GM12865 (cell line): ENCODE data around the gene TCERG1L.

Experiments
- DNase-seq: peaks from one replicate; pipeline ENCODE4 v3.0.0; 2010; ENCODE audit warnings: low read depth
- H3K4me3 ChIP-seq: 2 replicates; pipeline ENCODE4 v1.5.1; 2011; ENCODE audit warnings: mild to moderate bottlenecking, low read depth, low read length, control low read depth
- TF ChIP-seq, protein P1 (sequence below): IDR thresholded peaks from 2 replicates; pipeline ENCODE4 v1.5.1; 2011; ENCODE audit warnings: low read length, control low read depth, low read depth, inconsistent platforms; ENCODE audit not compliant: insufficient read depth; ENCODE audit errors: missing control alignments

TCERG1L gene

DNA sequence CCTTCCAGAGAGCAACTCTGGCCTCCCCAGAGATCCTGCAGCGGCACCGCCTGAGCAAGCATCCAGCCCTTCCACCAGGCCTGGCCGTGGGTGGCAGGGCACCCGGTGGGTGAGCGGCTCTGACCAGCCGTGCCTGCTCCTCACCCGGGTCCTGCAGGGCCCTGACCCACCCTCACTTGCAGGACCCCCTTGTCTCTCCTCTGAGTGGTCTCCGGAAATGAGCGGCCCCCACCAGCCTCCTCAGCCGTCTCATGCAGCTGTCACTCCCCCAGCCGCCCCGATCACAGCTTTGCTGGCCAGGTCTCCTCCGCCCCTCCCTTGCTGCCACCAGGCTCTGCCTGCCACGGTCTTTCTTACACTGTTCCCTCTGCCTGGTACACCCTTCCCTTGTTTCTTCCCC, 218.2 kb downstream of the TCERG1L start:
- H3K4me3 ChIP-seq, result no peak overlapping the region
- TF ChIP-seq, protein P1, sequence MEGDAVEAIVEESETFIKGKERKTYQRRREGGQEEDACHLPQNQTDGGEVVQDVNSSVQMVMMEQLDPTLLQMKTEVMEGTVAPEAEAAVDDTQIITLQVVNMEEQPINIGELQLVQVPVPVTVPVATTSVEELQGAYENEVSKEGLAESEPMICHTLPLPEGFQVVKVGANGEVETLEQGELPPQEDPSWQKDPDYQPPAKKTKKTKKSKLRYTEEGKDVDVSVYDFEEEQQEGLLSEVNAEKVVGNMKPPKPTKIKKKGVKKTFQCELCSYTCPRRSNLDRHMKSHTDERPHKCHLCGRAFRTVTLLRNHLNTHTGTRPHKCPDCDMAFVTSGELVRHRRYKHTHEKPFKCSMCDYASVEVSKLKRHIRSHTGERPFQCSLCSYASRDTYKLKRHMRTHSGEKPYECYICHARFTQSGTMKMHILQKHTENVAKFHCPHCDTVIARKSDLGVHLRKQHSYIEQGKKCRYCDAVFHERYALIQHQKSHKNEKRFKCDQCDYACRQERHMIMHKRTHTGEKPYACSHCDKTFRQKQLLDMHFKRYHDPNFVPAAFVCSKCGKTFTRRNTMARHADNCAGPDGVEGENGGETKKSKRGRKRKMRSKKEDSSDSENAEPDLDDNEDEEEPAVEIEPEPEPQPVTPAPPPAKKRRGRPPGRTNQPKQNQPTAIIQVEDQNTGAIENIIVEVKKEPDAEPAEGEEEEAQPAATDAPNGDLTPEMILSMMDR, result no peak

GRCh38 chr10:131092876-131093275, 218.6 kb downstream of the TCERG1L start:
- TF ChIP-seq, protein P1, result no peak
- H3K4me3 ChIP-seq, result no peak overlapping the region
- no peak for DNase-seq

More for the DNA sequence above, 218.2 kb downstream of the TCERG1L start:
- no peak for DNase-seq

DNA sequence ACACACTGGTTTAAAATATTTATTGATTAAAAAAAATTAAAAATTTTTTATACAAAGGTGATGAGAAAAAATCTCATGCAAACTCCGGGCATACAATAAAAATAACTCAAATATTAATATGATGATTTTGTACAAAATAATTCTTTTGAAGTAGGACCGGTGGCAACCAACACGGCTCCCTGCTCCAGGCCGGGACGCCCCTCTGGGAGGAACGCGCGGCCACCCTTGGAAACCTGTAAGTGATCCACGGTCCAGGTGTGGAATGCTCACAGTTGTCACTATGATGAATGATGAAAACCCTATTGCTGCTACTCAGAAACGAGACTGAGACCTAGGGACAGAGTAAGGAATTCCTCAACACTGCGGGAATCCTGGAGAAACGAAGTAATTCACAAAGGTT, 219.1 kb downstream of the TCERG1L start:
- H3K4me3 ChIP-seq, result no peak overlapping the region
- TF ChIP-seq, protein P1, result no peak
- DNase-seq, result no peak

DNA sequence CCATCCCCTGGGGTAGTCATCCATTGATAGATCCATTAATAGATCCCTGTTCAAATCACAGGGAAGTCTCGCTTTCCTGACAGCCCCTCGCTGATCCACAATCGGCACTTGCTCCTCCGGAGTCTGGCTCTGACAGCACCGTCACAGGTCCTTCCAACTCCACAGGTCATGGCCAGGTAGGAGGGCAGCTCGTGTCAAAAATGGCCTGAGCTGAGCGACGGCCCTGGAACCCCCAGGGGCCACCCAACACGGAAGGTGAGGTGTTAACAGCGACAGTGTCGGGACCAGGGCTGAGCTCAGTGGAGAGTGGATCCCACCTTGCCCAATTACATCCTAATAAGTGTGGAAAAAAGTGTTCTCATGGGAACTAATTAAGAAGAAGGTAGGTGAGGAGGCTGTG, 219.8 kb downstream of the TCERG1L start:
- TF ChIP-seq, protein P1, result no peak
- H3K4me3 ChIP-seq, result no peak overlapping the region
- no peak for DNase-seq

DNA sequence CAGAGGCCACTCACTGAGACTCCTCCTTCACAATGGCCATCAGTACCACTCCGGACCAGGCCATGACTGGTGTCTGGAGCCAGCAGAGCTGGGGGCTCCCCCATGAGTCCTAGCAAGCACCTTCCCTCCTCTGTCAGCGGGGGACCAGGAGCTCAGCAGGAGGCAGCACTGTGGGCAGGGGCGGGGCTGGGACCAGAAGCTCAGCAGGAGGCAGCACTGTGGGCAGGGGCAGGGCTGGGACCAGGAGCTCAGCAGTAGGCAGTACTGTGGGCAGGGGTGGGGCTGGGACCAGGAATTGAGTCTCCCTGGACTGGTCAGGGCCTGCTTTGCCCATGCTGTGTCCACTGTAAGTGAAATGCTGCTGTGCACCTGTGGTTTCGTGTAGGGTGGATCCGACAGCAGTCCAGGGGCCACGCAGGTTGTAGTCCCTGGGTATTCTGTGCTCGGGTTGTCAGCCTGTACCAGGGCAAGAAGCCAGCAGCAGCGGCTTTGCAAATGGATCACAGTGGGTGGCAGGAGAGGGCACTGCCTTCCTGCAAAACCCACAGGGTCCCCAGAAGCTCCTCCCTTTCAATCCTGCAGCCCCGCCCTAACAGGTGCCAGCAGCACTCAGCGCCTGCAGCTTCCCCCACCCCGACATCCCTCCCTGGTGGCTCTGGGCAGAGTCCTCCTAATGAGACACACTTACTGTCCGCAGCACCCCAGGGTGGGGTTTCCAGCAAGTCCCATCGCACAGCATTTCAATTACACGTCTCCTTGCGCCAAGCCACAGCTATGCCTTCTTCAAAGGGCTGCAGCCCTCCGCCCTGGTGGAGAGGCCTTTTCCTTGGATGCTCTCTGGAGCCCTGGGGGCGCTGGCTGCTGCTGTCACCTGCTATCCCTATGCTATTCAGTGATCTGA, 220.5 kb downstream of the TCERG1L start:
- no peak for DNase-seq
- TF ChIP-seq, protein P1, result no peak
- no peak overlapping the region for H3K4me3 ChIP-seq

- TF ChIP-seq, protein P1, result no peak
- H3K4me3 ChIP-seq, result no peak overlapping the region
- no peak for DNase-seq
These were observed 221.7 kb downstream of the TCERG1L start for GRCh38 chr10:131089861-131090260.
